HEK293 (cell line): ENCODE results near the gene INO80B.

ENCODE experiments used
- CTCF ChIA-PET: fragments of 350-600 bp; formaldehyde crosslinking; extraction: SDS; loops from one replicate; lab custom pipeline; 2021; ENCODE audit warnings: antibody characterized with exemption; lab: Yijun Ruan, JAX
- POLR2A ChIA-PET: fragments of 300-600 bp; formaldehyde crosslinking; extraction: SDS; loops from one replicate; lab custom pipeline; 2020; ENCODE audit warnings: antibody characterized with exemption, inconsistent platforms; lab: Yijun Ruan, JAX
- H3K27ac ChIP-seq: fragments of 200-500 bp; sonication (Bioruptor generic); 2 replicates; pipeline ENCODE4 v1.5.1; 2014; ENCODE audit warnings: low read depth, low read length, control low read depth, inconsistent platforms; ENCODE audit errors: extremely low read depth
- H3K36me3 ChIP-seq, 2 experiments: fragments of 200-500 bp in 1 of 2; sonication (Bioruptor generic) in 1 of 2; 1 replicate in 1 of 2; 2 replicates in 1 of 2; pipeline ENCODE4 v1.5.1; 2014 to 2017; ENCODE audit warnings: inconsistent platforms in 2 of 2, low read length in 2 of 2; ENCODE audit not compliant: control insufficient read depth in 2 of 2, insufficient read depth in 1 of 2
- H3K4me1 ChIP-seq: fragments of 200-500 bp; sonication (Bioruptor generic); 2 replicates; pipeline ENCODE4 v1.5.1; 2014; ENCODE audit warnings: mild to moderate bottlenecking, low read length, inconsistent platforms; ENCODE audit not compliant: control insufficient read depth, insufficient read depth
- H3K4me3 ChIP-seq: 2 replicates; pipeline ENCODE4 v1.5.1; 2011; ENCODE audit warnings: low read depth, mild to moderate bottlenecking, control low read depth, low read length, moderate library complexity
- H3K9me3 ChIP-seq: fragments of 200-500 bp; sonication (Bioruptor generic); 2 replicates; pipeline ENCODE4 v1.5.1; 2014; ENCODE audit warnings: low read depth, low read length, inconsistent platforms; ENCODE audit not compliant: control insufficient read depth, insufficient read depth
- CTCF ChIP-seq: fragments of 450-650 bp; formaldehyde crosslinking; IDR thresholded peaks from 2 replicates; pipeline ENCODE4 v1.5.1; 2016; ENCODE audit warnings: missing biosample characterization, missing genetic modification characterization
- GLIS1 ChIP-seq: fragments of 450-650 bp; formaldehyde crosslinking; IDR thresholded peaks from 2 replicates; pipeline ENCODE4 v1.5.1; 2016; ENCODE audit warnings: missing biosample characterization, missing genetic modification characterization
- KLF1 ChIP-seq: fragments of 450-650 bp; formaldehyde crosslinking; IDR thresholded peaks from 2 replicates; pipeline ENCODE4 v1.5.1; 2016; ENCODE audit warnings: missing biosample characterization, missing genetic modification characterization
- KLF16 ChIP-seq: fragments of 450-650 bp; formaldehyde crosslinking; IDR thresholded peaks from 2 replicates; pipeline ENCODE4 v1.5.1; 2017; ENCODE audit warnings: missing biosample characterization, missing genetic modification characterization
- KLF7 ChIP-seq: fragments of 450-650 bp; formaldehyde crosslinking; IDR thresholded peaks from 2 replicates; pipeline ENCODE4 v1.5.1; 2016; ENCODE audit warnings: missing biosample characterization, missing genetic modification characterization, borderline replicate concordance
- KLF9 ChIP-seq: fragments of 450-650 bp; formaldehyde crosslinking; IDR thresholded peaks from 2 replicates; pipeline ENCODE4 v1.5.1; 2016; ENCODE audit warnings: missing biosample characterization, missing genetic modification characterization, low read depth
- PATZ1 ChIP-seq: fragments of 450-650 bp; formaldehyde crosslinking; IDR thresholded peaks from 2 replicates; pipeline ENCODE4 v1.5.1; 2016; ENCODE audit warnings: missing biosample characterization, missing genetic modification characterization
- SETDB1 ChIP-seq: IDR thresholded peaks from one replicate; pipeline ENCODE4 v1.6.1; 2017; ENCODE audit warnings: mild to moderate bottlenecking, low read length, moderate library complexity, mixed read lengths; ENCODE audit not compliant: insufficient read length
- SP2 ChIP-seq: fragments of 450-650 bp; formaldehyde crosslinking; IDR thresholded peaks from 2 replicates; pipeline ENCODE4 v1.5.1; 2016; ENCODE audit warnings: missing biosample characterization, missing genetic modification characterization
- SP3 ChIP-seq: fragments of 450-650 bp; formaldehyde crosslinking; IDR thresholded peaks from 2 replicates; pipeline ENCODE4 v1.5.1; 2016; ENCODE audit warnings: missing biosample characterization, missing genetic modification characterization
- TRIM28 ChIP-seq: IDR thresholded peaks from 2 replicates; pipeline ENCODE4 v1.6.1; 2011; ENCODE audit warnings: low read length, control low read depth, borderline replicate concordance
- ZBTB11 ChIP-seq: fragments of 450-650 bp; formaldehyde crosslinking; conservative IDR thresholded peaks from 2 replicates; pipeline ENCODE4 v1.5.1; 2016; ENCODE audit warnings: low read depth, missing biosample characterization, missing genetic modification characterization
- ZBTB8A ChIP-seq: fragments of 450-650 bp; formaldehyde crosslinking; IDR thresholded peaks from 2 replicates; pipeline ENCODE4 v1.5.1; 2016; ENCODE audit warnings: missing biosample characterization, missing genetic modification characterization
- ZEB2 ChIP-seq: fragments of 450-650 bp; formaldehyde crosslinking; IDR thresholded peaks from 2 replicates; pipeline ENCODE4 v1.5.1; 2016; ENCODE audit warnings: missing biosample characterization, missing genetic modification characterization
- ZFP69B ChIP-seq: fragments of 450-650 bp; formaldehyde crosslinking; IDR thresholded peaks from 2 replicates; pipeline ENCODE4 v1.5.1; 2016; ENCODE audit warnings: missing biosample characterization, missing genetic modification characterization
- ZNF175 ChIP-seq: fragments of 450-650 bp; formaldehyde crosslinking; IDR thresholded peaks from 2 replicates; pipeline ENCODE4 v1.5.1; 2016; ENCODE audit warnings: missing biosample characterization, missing genetic modification characterization
- ZNF2 ChIP-seq: fragments of 450-650 bp; formaldehyde crosslinking; IDR thresholded peaks from 2 replicates; pipeline ENCODE4 v1.5.1; 2016; ENCODE audit warnings: missing biosample characterization, missing genetic modification characterization
- ZNF214 ChIP-seq: fragments of 450-650 bp; formaldehyde crosslinking; IDR thresholded peaks from 2 replicates; pipeline ENCODE4 v1.5.1; 2017; ENCODE audit warnings: missing biosample characterization, mild to moderate bottlenecking, missing genetic modification characterization, borderline replicate concordance
- ZNF324 ChIP-seq: fragments of 450-650 bp; formaldehyde crosslinking; IDR thresholded peaks from 2 replicates; pipeline ENCODE4 v1.5.1; 2016; ENCODE audit warnings: missing biosample characterization, missing genetic modification characterization
- ZNF513 ChIP-seq: fragments of 450-650 bp; IDR thresholded peaks from 2 replicates; pipeline ENCODE4 v1.5.1; 2018; ENCODE audit warnings: missing biosample characterization, missing genetic modification characterization
- ZNF660 ChIP-seq: fragments of 450-650 bp; IDR thresholded peaks from 2 replicates; pipeline ENCODE4 v1.5.1; 2018; ENCODE audit warnings: missing biosample characterization, mild to moderate bottlenecking, missing genetic modification characterization
- ZXDB ChIP-seq: fragments of 450-650 bp; formaldehyde crosslinking; IDR thresholded peaks from 2 replicates; pipeline ENCODE4 v1.5.1; 2016; ENCODE audit warnings: missing biosample characterization, missing genetic modification characterization
- TF ChIP-seq, protein P1 (sequence below): sonication (generic); formaldehyde crosslinking; IDR thresholded peaks from 2 replicates; pipeline ENCODE4 v1.8.1; 2022; ENCODE audit warnings: mild to moderate bottlenecking, moderate library complexity, missing genetic modification reagents
- TF ChIP-seq, protein P2 (sequence below): fragments of 450-650 bp; formaldehyde crosslinking; IDR thresholded peaks from 2 replicates; pipeline ENCODE4 v1.5.1; 2016; ENCODE audit warnings: missing biosample characterization, missing genetic modification characterization

The INO80B gene

DNA sequence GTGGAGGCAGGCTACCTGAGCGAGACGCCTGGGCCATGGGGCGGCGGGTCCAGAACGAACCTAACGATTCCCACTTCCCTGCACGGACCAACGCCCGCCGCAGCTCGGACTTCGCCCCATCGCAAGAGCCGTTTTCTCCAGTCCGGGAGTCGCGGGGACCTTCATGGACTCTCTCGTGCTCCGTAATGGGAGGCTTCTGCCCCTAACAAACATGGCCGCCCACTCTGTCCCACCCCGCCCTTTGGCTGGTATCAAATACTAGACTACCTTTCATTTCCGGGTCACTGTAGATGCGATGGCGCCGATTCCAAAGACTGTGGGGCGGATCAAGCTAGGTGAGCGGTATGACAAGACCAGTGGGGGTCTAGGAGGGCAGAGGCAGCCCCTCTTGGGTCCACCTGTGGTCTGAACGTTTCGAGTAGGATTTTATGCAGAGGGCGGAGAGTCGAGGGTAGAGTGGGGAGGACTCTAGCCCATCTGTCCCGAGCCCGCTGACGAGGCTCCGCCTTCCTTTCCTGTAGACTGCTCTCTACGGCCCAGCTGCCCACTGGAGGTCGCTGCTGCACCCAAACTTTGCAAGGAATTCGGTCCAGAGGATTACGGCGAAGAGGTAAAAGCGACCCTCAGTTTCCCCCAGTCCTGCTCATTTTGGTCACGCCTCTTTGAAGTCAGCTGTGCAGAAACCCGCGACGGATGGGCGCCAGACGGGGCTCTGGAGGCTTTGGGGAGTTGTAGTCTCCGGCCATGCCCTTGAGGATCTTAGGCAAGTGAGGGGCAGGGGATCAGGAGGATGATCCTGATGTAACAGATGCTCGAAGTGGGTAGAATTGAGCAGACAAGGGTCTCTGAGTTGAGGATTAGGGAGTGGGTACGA is 28.2 kb downstream of the INO80B start, which contains the start of the genes CCDC142 and TTC31:
Gene CCDC142 (minus strand): TSS at position 198 of the 874 bp plus-strand sequence. CDS start 161 bp downstream, at position 37.
Gene TTC31 (plus strand): TSS at position 281 of the 874 bp plus-strand sequence. CDS start 15 bp downstream, at position 296.
- H3K36me3 ChIP-seq: peaks cover 41 to 47% of the 10 kb centered on the region in 2 experiments
- H3K4me1 ChIP-seq: no peaks in the 10 kb centered on the region
- no peaks in the 10 kb centered on the region for H3K9me3 ChIP-seq
- H3K4me3 ChIP-seq: peak within 1 kb of the TSS; percentile 92
- POLR2A ChIA-PET: interaction anchor here (1.0 to 4.0 kb wide), 16 partner anchors 11 to 746 kb away, joined by 3 to 37 read pairs (median 4); partner anchors contain the start of genes AUP1, DQX1, HTRA2 and INO80B
- CTCF ChIA-PET: interaction anchor here (0.7 to 5.0 kb wide), 20 partner anchors 8 to 136 kb away, joined by 3 to 72 read pairs (median 4); partner anchors contain the start of genes AUP1, HTRA2 and MRPL53
- H3K27ac ChIP-seq: peak within 1 kb of the TSS; percentile 74
- no peak for TF ChIP-seq SETDB1
- peak; percentile 47; the same call in 1 of the 2 replicates for TF ChIP-seq ZEB2
- TF ChIP-seq SP2 (tag by site-specific recombination): peak; percentile 84
- no peak; the same call in 1 of the 2 replicates for TF ChIP-seq KLF9 (tag by site-specific recombination)
- no peak for TF ChIP-seq ZNF513 (tag by site-specific recombination)
- TF ChIP-seq GLIS1: peak; percentile 51
- peak; percentile 42 for TF ChIP-seq KLF1 (tag by site-specific recombination)
- 0 out of 2 replicates have a peak, but pooled peaks have one; percentile 58 for TF ChIP-seq ZXDB
- peak; percentile 88 for TF ChIP-seq CTCF (tag by site-specific recombination)
- TF ChIP-seq TRIM28: no peak
- TF ChIP-seq ZBTB11 (tag by site-specific recombination): peak; percentile 89
- TF ChIP-seq ZNF324 (tag by site-specific recombination): peak; percentile 22; the same call in 1 of the 2 replicates
- TF ChIP-seq ZNF214 (tag by site-specific recombination): no peak
- TF ChIP-seq, protein P1, sequence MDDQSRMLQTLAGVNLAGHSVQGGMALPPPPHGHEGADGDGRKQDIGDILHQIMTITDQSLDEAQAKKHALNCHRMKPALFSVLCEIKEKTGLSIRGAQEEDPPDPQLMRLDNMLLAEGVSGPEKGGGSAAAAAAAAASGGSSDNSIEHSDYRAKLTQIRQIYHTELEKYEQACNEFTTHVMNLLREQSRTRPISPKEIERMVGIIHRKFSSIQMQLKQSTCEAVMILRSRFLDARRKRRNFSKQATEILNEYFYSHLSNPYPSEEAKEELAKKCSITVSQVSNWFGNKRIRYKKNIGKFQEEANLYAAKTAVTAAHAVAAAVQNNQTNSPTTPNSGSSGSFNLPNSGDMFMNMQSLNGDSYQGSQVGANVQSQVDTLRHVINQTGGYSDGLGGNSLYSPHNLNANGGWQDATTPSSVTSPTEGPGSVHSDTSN: no peak
- TF ChIP-seq, protein P2, sequence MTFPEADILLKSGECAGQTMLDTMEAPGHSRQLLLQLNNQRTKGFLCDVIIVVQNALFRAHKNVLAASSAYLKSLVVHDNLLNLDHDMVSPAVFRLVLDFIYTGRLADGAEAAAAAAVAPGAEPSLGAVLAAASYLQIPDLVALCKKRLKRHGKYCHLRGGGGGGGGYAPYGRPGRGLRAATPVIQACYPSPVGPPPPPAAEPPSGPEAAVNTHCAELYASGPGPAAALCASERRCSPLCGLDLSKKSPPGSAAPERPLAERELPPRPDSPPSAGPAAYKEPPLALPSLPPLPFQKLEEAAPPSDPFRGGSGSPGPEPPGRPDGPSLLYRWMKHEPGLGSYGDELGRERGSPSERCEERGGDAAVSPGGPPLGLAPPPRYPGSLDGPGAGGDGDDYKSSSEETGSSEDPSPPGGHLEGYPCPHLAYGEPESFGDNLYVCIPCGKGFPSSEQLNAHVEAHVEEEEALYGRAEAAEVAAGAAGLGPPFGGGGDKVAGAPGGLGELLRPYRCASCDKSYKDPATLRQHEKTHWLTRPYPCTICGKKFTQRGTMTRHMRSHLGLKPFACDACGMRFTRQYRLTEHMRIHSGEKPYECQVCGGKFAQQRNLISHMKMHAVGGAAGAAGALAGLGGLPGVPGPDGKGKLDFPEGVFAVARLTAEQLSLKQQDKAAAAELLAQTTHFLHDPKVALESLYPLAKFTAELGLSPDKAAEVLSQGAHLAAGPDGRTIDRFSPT (tag by site-specific recombination): peak; percentile 83
- 0 out of 2 replicates have a peak, but pooled peaks have one; percentile 28 for TF ChIP-seq KLF16 (tag by site-specific recombination)
- peak; percentile 77 for TF ChIP-seq PATZ1 (tag by site-specific recombination)
- peak; percentile 78 for TF ChIP-seq ZBTB8A (tag by site-specific recombination)
- TF ChIP-seq ZNF660 (tag by site-specific recombination): peak; percentile 41; the same call in 1 of the 2 replicates
- TF ChIP-seq ZNF2: peak; percentile 63
- 0 out of 2 replicates have a peak, but pooled peaks have one; percentile 84 for TF ChIP-seq KLF7 (tag by site-specific recombination)
- no peak for TF ChIP-seq ZNF175 (tag by site-specific recombination)
- TF ChIP-seq ZFP69B: peak; percentile 9; the same call in 1 of the 2 replicates
- peak; percentile 95 for TF ChIP-seq SP3 (tag by site-specific recombination)
